ENCODE measurements around the gene PLCH1. TPM values are rescaled to one million over a fixed set of nuclear protein-coding genes. Genes with fewer than 3 reads are reported as not detected.

Gene PLCH1
- total and polyA plus RNA-seq, 2 donors (not counting 1 experiment from before 2014, with no cell fraction given), result 0.27 TPM; not detected in 1

GRCh38 chr3:155481089-155481488 lies 263.8 kb downstream of the PLCH1 start:
- WGBS (ENCODE audit: insufficient coverage), result 83% methylated on average over 12 of the region's 12 CpGs
- H4K20me1 ChIP-seq (ENCODE audit: control insufficient read depth, insufficient read depth, low read length, poor library complexity, severe bottlenecking), result no peaks in the 10 kb centered on the region
- no peak overlapping the region for H3K27ac Mint-ChIP-seq
- H3K79me2 ChIP-seq (ENCODE audit: control insufficient read depth, insufficient read depth, low read length), result no peaks in the 10 kb centered on the region
- peaks cover 6% of the 10 kb centered on the region for H3K27me3 Mint-ChIP-seq
- no peaks in the 10 kb centered on the region for H3K27me3 ChIP-seq (replicated peaks in 1 of 4; ENCODE audit: control extremely low read depth in 1 of 4, control insufficient read depth in 3 of 4, insufficient read depth in 4 of 4, low read length in 3 of 4)
- no peaks in the 10 kb centered on the region for H3K4me1 ChIP-seq (ENCODE audit: control insufficient read depth in 2 of 2, insufficient read depth in 2 of 2, low read length in 2 of 2)
- DNase-seq, result no peak
- no peak for ATAC-seq (ENCODE audit: low read depth)
- intact Hi-C loops (cut with micrococcal nuclease), result no loop called here
- H2AFZ ChIP-seq (ENCODE audit: insufficient read depth, low read depth, low read length, poor library complexity, severe bottlenecking), result no peak overlapping the region
- no peaks in the 10 kb centered on the region for H3K4me1 Mint-ChIP-seq
- no peak overlapping the region for H3K9ac ChIP-seq (ENCODE audit: low read length)
- H3K4me2 ChIP-seq (replicated peaks; ENCODE audit: low read depth, low read length, poor library complexity, severe bottlenecking), result no peak overlapping the region
- ChIA-PET CTCF (no interaction called here), POLR2A (no interaction called here)
- TF ChIP-seq, protein P1, sequence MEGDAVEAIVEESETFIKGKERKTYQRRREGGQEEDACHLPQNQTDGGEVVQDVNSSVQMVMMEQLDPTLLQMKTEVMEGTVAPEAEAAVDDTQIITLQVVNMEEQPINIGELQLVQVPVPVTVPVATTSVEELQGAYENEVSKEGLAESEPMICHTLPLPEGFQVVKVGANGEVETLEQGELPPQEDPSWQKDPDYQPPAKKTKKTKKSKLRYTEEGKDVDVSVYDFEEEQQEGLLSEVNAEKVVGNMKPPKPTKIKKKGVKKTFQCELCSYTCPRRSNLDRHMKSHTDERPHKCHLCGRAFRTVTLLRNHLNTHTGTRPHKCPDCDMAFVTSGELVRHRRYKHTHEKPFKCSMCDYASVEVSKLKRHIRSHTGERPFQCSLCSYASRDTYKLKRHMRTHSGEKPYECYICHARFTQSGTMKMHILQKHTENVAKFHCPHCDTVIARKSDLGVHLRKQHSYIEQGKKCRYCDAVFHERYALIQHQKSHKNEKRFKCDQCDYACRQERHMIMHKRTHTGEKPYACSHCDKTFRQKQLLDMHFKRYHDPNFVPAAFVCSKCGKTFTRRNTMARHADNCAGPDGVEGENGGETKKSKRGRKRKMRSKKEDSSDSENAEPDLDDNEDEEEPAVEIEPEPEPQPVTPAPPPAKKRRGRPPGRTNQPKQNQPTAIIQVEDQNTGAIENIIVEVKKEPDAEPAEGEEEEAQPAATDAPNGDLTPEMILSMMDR (IDR thresholded peaks at IDR 0.05), result no peak
- no peak for TF ChIP-seq EZH2 (IDR thresholded peaks at IDR 0.05; ENCODE audit: borderline replicate concordance, insufficient read depth, low read depth, low read length, poor library complexity, severe bottlenecking)
- H3K4me3 ChIP-seq (ENCODE audit: control extremely low read depth in 1 of 5, extremely low read depth in 1 of 5, insufficient read depth in 1 of 5, low read depth in 2 of 5, low read length in 4 of 5), result no peak overlapping the region
- no peak overlapping the region for H3K27ac ChIP-seq (ENCODE audit: low read length in 2 of 2)
- peaks cover 0 to 2% (median 0%) of the 10 kb centered on the region in 3 donors for H3K9me3 ChIP-seq (ENCODE audit: control extremely low read depth in 1 of 3, control insufficient read depth in 2 of 3, insufficient read depth in 1 of 3, low read length in 2 of 3)
- no peaks in the 10 kb centered on the region for H3K36me3 ChIP-seq (replicated peaks in 1 of 2; ENCODE audit: control extremely low read depth in 1 of 2, control insufficient read depth in 1 of 2, extremely low read depth in 1 of 2, insufficient read depth in 2 of 2, low read length in 1 of 2)
- no peak overlapping the region for H3K4me3 Mint-ChIP-seq
- no peaks in the 10 kb centered on the region for H3K9me3 Mint-ChIP-seq (ENCODE audit: insufficient read depth)

DNA sequence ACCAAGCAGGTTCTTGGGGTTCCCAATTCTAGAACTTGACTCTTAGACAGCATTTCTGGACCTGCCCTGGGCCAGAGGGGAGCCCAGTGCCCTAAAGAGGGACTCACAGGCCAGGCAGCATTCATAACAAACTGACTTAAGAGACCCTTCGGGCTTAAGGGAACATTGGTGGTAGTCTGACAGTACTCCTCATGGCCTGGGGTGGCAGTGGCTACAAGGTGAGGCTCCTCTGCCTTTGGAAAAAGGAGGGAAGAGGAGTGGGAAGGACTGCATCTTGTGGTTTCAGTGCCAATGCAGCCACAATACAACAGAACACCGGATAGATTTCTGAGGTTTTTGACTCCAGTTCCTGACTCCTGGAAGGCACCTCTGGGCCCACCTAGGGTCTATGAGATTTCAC lies 279.2 kb downstream of the PLCH1 start:
- ATAC-seq (ENCODE audit: low read depth), result no peak
- no peak for TF ChIP-seq EZH2 (IDR thresholded peaks at IDR 0.05; ENCODE audit: borderline replicate concordance, insufficient read depth, low read depth, low read length, poor library complexity, severe bottlenecking)
- TF ChIP-seq, protein P1 (IDR thresholded peaks at IDR 0.05), result no peak
- Mint-ChIP-seq H3K9me3 (ENCODE audit: insufficient read depth) (peaks cover 12% of the 10 kb centered on the region), H3K27ac (no peak overlapping the region), H3K4me3 (no peak overlapping the region), H3K4me1 (no peaks in the 10 kb centered on the region), H3K27me3 (peaks cover 3% of the 10 kb centered on the region)
- Histone ChIP-seq H3K79me2 (ENCODE audit: control insufficient read depth, insufficient read depth, low read length) (no peaks in the 10 kb centered on the region), H3K4me2 (replicated peaks; ENCODE audit: low read depth, low read length, poor library complexity, severe bottlenecking) (no peak overlapping the region), H3K27me3 (replicated peaks in 1 of 4; ENCODE audit: control extremely low read depth in 1 of 4, control insufficient read depth in 3 of 4, insufficient read depth in 4 of 4, low read length in 3 of 4) (no peaks in the 10 kb centered on the region), H3K36me3 (replicated peaks in 1 of 2; ENCODE audit: control extremely low read depth in 1 of 2, control insufficient read depth in 1 of 2, extremely low read depth in 1 of 2, insufficient read depth in 2 of 2, low read length in 1 of 2) (no peaks in the 10 kb centered on the region), H3K9ac (ENCODE audit: low read length) (no peak overlapping the region), H3K4me1 (ENCODE audit: control insufficient read depth in 2 of 2, insufficient read depth in 2 of 2, low read length in 2 of 2) (no peaks in the 10 kb centered on the region), H3K27ac (ENCODE audit: low read length in 2 of 2) (no peak overlapping the region), H2AFZ (ENCODE audit: insufficient read depth, low read depth, low read length, poor library complexity, severe bottlenecking) (no peak overlapping the region), H3K4me3 (ENCODE audit: control extremely low read depth in 1 of 5, extremely low read depth in 1 of 5, insufficient read depth in 1 of 5, low read depth in 2 of 5, low read length in 4 of 5) (no peak overlapping the region), H4K20me1 (ENCODE audit: control insufficient read depth, insufficient read depth, low read length, poor library complexity, severe bottlenecking) (no peaks in the 10 kb centered on the region), H3K9me3 (ENCODE audit: control extremely low read depth in 1 of 3, control insufficient read depth in 2 of 3, insufficient read depth in 1 of 3, low read length in 2 of 3) (peaks cover 1 to 11% (median 4%) of the 10 kb centered on the region in 3 donors)
- ChIA-PET CTCF (no interaction called here), POLR2A (no interaction called here)
- intact Hi-C loops (cut with micrococcal nuclease), result no loop called here
- 96% methylated on average over 2 of the region's 2 CpGs for WGBS (ENCODE audit: insufficient coverage)
- DNase-seq, result no peak

Data from B cell (primary cell).